GM18517 (cell line): Measurements from ENCODE around the gene SLC1A7.

ENCODE experiments used
- ATAC-seq: cut with Tn5 transposase; IDR thresholded peaks from one replicate; pipeline ENCODE4 v1.9.1; 2021; ENCODE audit warnings: mild to moderate bottlenecking, moderate library complexity; ENCODE audit not compliant: unreplicated experiment

Gene SLC1A7

GRCh38 chr1:53065391-53065790, 77.0 kb downstream of the SLC1A7 start:
- no peak for ATAC-seq

GRCh38 chr1:53063744-53064515, 78.5 kb downstream of the SLC1A7 start:
- ATAC-seq: no peak

GRCh38 chr1:53062708-53063591, 79.5 kb downstream of the SLC1A7 start:
- no peak for ATAC-seq

- no peak for ATAC-seq
Observed at GRCh38 chr1:53061859-53062707, 80.4 kb downstream of the SLC1A7 start, which contains the start of gene PODN. Gene PODN (plus strand): TSS chr1:53062213. CDS start chr1:53069856, 7,643 bp downstream.

- no peak for ATAC-seq
Observed at GRCh38 chr1:53061123-53061858, 81.1 kb downstream of the SLC1A7 start.

GRCh38 chr1:53060579-53060978, 81.9 kb downstream of the SLC1A7 start:
- no peak for ATAC-seq

GRCh38 chr1:53057127-53057526, 85.3 kb downstream of the SLC1A7 start:
- ATAC-seq: no peak

GRCh38 chr1:53051676-53052075, 90.8 kb downstream of the SLC1A7 start:
- ATAC-seq: no peak

GRCh38 chr1:53050310-53050709, 92.1 kb downstream of the SLC1A7 start:
- no peak for ATAC-seq

GRCh38 chr1:53049574-53049967, 92.9 kb downstream of the SLC1A7 start:
- no peak for ATAC-seq

GRCh38 chr1:53048960-53049573, 93.4 kb downstream of the SLC1A7 start:
- ATAC-seq: no peak

- no peak for ATAC-seq
Observed at GRCh38 chr1:53047737-53048736, 94.4 kb downstream of the SLC1A7 start.

- no peak for ATAC-seq
Observed at GRCh38 chr1:53046930-53047329, 95.5 kb downstream of the SLC1A7 start.

- no peak for ATAC-seq
Observed at GRCh38 chr1:53044926-53045325, 97.5 kb downstream of the SLC1A7 start.

- no peak for ATAC-seq
Observed at GRCh38 chr1:53043271-53043670, 99.2 kb downstream of the SLC1A7 start.

- no peak for ATAC-seq
Observed at GRCh38 chr1:53038566-53038965, 103.9 kb downstream of the SLC1A7 start.
